Keratinocyte (primary cell): ENCODE data around the gene GOLGA6A. TPM values are rescaled to one million over a fixed set of nuclear protein-coding genes. Genes with fewer than 3 reads are reported as not detected.

Experiments
- DNase-seq: peaks from one replicate; pipeline ENCODE4 v3.0.0-alpha.2; 2011; ENCODE audit warnings: low read depth, missing footprints, low spot score
- FAIRE-seq: peaks from 2 replicates; lab custom pipeline; 2011; peaks lifted over from hg19 to GRCh38; lab: Jason Lieb, UNC
- H2AFZ ChIP-seq: 2 replicates; pipeline ENCODE4 v1.6.0; 2012; ENCODE audit warnings: low read length, control low read depth, inconsistent platforms; ENCODE audit not compliant: control insufficient read depth
- H3K27ac ChIP-seq: 2 replicates; pipeline ENCODE4 v1.5.1; 2011; ENCODE audit warnings: low read length; ENCODE audit not compliant: control insufficient read depth, insufficient read depth
- H3K27me3 ChIP-seq: 3 replicates; pipeline ENCODE4 v1.6.0; 2011; ENCODE audit warnings: low read length; ENCODE audit not compliant: control insufficient read depth, insufficient read depth; ENCODE audit errors: extremely low read depth
- H3K36me3 ChIP-seq, 2 experiments: 2 replicates in 1 of 2; 3 replicates in 1 of 2; pipeline ENCODE4 v1.5.1; 2011; ENCODE audit warnings: low read length in 2 of 2, mild to moderate bottlenecking in 1 of 2; ENCODE audit not compliant: control insufficient read depth in 2 of 2, insufficient read depth in 2 of 2; ENCODE audit errors: extremely low read depth in 1 of 2
- H3K4me1 ChIP-seq: 3 replicates; pipeline ENCODE4 v1.5.1; 2011; ENCODE audit warnings: low read length; ENCODE audit not compliant: control insufficient read depth, insufficient read depth; ENCODE audit errors: extremely low read depth
- H3K4me2 ChIP-seq: 3 replicates; pipeline ENCODE4 v1.6.0; 2011; ENCODE audit warnings: low read depth, low read length; ENCODE audit not compliant: control insufficient read depth, insufficient read depth; ENCODE audit errors: extremely low read depth
- H3K4me3 ChIP-seq, 3 experiments: fragments of 200-600 bp in 1 of 3; sonication (generic) in 1 of 3; 2 replicates in 2 of 3; 3 replicates in 1 of 3; pipeline ENCODE4 v1.5.1; 2011 to 2016; ENCODE audit warnings: low read length in 3 of 3, mild to moderate bottlenecking in 3 of 3, control low read depth in 2 of 3, inconsistent platforms in 1 of 3, low read depth in 1 of 3, mixed read lengths in 1 of 3, mixed run types in 1 of 3, moderate library complexity in 1 of 3; ENCODE audit not compliant: control insufficient read depth in 2 of 3, insufficient read depth in 2 of 3; ENCODE audit errors: extremely low read depth in 1 of 3
- H3K79me2 ChIP-seq: 2 replicates; pipeline ENCODE4 v1.6.0; 2012; ENCODE audit warnings: low read length; ENCODE audit not compliant: control insufficient read depth, insufficient read depth
- H3K9ac ChIP-seq: 3 replicates; pipeline ENCODE4 v1.6.0; 2011; ENCODE audit warnings: low read length; ENCODE audit not compliant: control insufficient read depth, insufficient read depth; ENCODE audit errors: extremely low read depth
- H3K9me1 ChIP-seq: 3 replicates; pipeline ENCODE4 v1.6.0; 2011; ENCODE audit warnings: low read length; ENCODE audit not compliant: control insufficient read depth, insufficient read depth; ENCODE audit errors: extremely low read depth
- H3K9me3 ChIP-seq: 2 replicates; pipeline ENCODE4 v1.5.1; 2012; ENCODE audit warnings: low read depth, low read length; ENCODE audit not compliant: control insufficient read depth
- H4K20me1 ChIP-seq: 3 replicates; pipeline ENCODE4 v1.6.0; 2011; ENCODE audit warnings: low read length; ENCODE audit not compliant: control insufficient read depth, insufficient read depth; ENCODE audit errors: extremely low read depth
- EZH2 ChIP-seq: IDR thresholded peaks from one replicate; pipeline ENCODE4 v1.6.1; 2012; ENCODE audit warnings: inconsistent platforms, mild to moderate bottlenecking, low read length, moderate library complexity
- dilution Hi-C: fragments of 300-500 bp; cut with MboI; formaldehyde crosslinking; loops from one replicate; pipeline ENCODE4 v1.7.0; 2020; ENCODE audit warnings: low sequenced_read_pairs; ENCODE audit not compliant: extremely low pct_ligation_motif_present
- polyA plus RNA-seq, 5 experiments: library from polyadenylated mRNA; depleted of rRNA in 3 of 5; stranded (reverse) in 3 of 5; stranded (forward) in 1 of 5; unstranded in 1 of 5; fragments of >200 nt; gene quantifications; 1 replicate in 1 of 5; 2 replicates in 3 of 5; 3 replicates in 1 of 5; pipeline versions ENCODE4 v1.2.1 to v1.2.3, GENCODE V29; 2011 to 2012; ENCODE audit warnings: missing spikeins in 2 of 5, low read depth in 1 of 5, low replicate concordance in 1 of 5
- TF ChIP-seq, protein P1 (sequence below), 3 experiments: IDR thresholded peaks in 1 of 3; conservative IDR thresholded peaks in 1 of 3; optimal IDR thresholded peaks in 1 of 3; 2 replicates in 2 of 3; 3 replicates in 1 of 3; pipeline versions ENCODE3 to v1.5.1; 2011; ENCODE audit warnings: low read length in 3 of 3, mild to moderate bottlenecking in 3 of 3, moderate library complexity in 2 of 3, control low read depth in 1 of 3, inconsistent platforms in 1 of 3; ENCODE audit not compliant: insufficient read depth in 2 of 3; ENCODE audit errors: extremely low read depth in 1 of 3

Gene GOLGA6A
- polyA plus RNA-seq, 1 donor (not counting 4 experiments of a cell fraction or from before 2014, with no cell fraction given), result not detected

GRCh38 chr15:74034206-74034755, 48.1 kb downstream of the GOLGA6A start:
- H3K4me3 ChIP-seq, result no peak overlapping the region
- H3K4me1 ChIP-seq, result no peaks in the 10 kb centered on the region
- no peak overlapping the region for H3K27ac ChIP-seq
- no peaks in the 10 kb centered on the region for H3K9me3 ChIP-seq
- no peak overlapping the region for H3K9ac ChIP-seq
- no peaks in the 10 kb centered on the region for H3K27me3 ChIP-seq
- H3K36me3 ChIP-seq, result peaks cover 41 to 52% of the 10 kb centered on the region in 2 experiments
- TF ChIP-seq, protein P1, sequence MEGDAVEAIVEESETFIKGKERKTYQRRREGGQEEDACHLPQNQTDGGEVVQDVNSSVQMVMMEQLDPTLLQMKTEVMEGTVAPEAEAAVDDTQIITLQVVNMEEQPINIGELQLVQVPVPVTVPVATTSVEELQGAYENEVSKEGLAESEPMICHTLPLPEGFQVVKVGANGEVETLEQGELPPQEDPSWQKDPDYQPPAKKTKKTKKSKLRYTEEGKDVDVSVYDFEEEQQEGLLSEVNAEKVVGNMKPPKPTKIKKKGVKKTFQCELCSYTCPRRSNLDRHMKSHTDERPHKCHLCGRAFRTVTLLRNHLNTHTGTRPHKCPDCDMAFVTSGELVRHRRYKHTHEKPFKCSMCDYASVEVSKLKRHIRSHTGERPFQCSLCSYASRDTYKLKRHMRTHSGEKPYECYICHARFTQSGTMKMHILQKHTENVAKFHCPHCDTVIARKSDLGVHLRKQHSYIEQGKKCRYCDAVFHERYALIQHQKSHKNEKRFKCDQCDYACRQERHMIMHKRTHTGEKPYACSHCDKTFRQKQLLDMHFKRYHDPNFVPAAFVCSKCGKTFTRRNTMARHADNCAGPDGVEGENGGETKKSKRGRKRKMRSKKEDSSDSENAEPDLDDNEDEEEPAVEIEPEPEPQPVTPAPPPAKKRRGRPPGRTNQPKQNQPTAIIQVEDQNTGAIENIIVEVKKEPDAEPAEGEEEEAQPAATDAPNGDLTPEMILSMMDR (optimal IDR thresholded peaks at IDR 0.05 in 1 of 3, IDR thresholded peaks at IDR 0.05 in 1 of 3, conservative IDR thresholded peaks at IDR 0.05 in 1 of 3; ENCODE audit: extremely low read depth in 1 of 3, insufficient read depth in 2 of 3, low read length in 3 of 3), result no peak
- no peak for TF ChIP-seq EZH2
- FAIRE-seq (no peak), DNase-seq (no peak)
- H3K9me1 ChIP-seq, result no peaks in the 10 kb centered on the region
- peaks cover 4% of the 10 kb centered on the region for H3K79me2 ChIP-seq
- dilution Hi-C loops, result no loop called here
- no peaks in the 10 kb centered on the region for H4K20me1 ChIP-seq
- H2AFZ ChIP-seq, result no peak overlapping the region
- H3K4me2 ChIP-seq, result no peak overlapping the region

DNA sequence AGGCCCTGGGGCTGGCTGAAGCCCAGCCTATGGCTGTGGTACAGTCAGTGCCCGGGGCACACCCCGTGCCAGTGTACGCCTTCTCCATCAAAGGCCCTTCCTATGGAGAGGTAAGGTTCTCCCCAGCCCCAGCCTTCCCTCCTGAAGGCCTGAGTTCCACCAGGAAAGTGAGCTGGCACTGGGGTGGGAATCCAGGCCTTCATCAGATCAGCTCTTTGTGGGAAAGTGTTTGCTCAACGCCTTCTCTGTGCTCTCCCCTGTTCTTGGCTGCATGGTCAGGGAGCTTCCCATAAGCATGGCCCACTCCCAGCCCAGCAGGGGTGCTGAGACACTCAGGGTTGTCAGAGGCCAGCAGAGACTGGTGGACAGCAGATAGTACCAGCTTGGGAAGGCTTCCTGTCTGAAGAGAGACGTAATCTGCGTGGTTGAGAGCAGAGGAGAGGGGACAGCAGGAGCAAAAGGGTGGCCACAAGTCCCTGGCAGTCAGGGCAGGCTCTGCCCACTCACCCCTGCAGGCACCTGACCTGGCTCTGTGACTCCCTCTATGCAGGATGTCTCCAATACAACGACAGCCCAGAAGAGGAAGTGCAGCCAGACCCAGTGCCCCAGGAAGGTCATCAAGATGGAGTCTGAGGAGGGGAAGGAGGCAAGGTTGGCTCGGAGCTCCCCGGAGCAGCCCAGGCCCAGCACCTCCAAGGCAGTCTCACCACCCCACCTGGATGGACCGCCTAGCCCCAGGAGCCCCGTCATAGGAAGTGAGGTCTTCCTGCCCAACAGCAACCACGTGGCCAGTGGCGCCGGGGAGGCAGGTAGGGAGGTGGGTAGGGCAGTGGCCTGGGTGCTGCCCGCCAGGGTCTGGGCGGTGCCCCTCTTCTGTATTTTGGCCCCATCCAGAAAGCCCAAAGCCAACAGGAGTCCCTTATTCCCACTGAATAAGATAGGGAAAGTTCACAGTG, 49.5 kb downstream of the GOLGA6A start:
- DNase-seq, result no peak
- dilution Hi-C loops, result no loop called here

More for the DNA sequence above, 49.5 kb downstream of the GOLGA6A start:
- Histone ChIP-seq H3K9ac (no peak overlapping the region), H3K9me1 (no peaks in the 10 kb centered on the region), H3K36me3 (peaks cover 41 to 55% of the 10 kb centered on the region in 2 experiments), H3K4me2 (no peak overlapping the region), H3K27me3 (no peaks in the 10 kb centered on the region), H3K4me3 (no peak overlapping the region), H3K27ac (no peak overlapping the region), H2AFZ (no peak overlapping the region), H3K79me2 (peaks cover 9% of the 10 kb centered on the region), H3K4me1 (no peaks in the 10 kb centered on the region), H3K9me3 (no peaks in the 10 kb centered on the region), H4K20me1 (no peaks in the 10 kb centered on the region)
- FAIRE-seq, result no peak
- TF ChIP-seq EZH2, result no peak
- TF ChIP-seq, protein P1 (optimal IDR thresholded peaks at IDR 0.05 in 1 of 3, IDR thresholded peaks at IDR 0.05 in 1 of 3, conservative IDR thresholded peaks at IDR 0.05 in 1 of 3; ENCODE audit: extremely low read depth in 1 of 3, insufficient read depth in 2 of 3, low read length in 3 of 3), result no peak
